ENCODE measurements around the gene RPL22.

RPL22 gene

GRCh38 chr1:6148497-6149241, 50.7 kb downstream of the RPL22 start:
- peak; percentile 8 for DNase-seq (ENCODE audit: low read depth)
- no peak overlapping the region for H3K4me3 ChIP-seq (ENCODE audit: control insufficient read depth, low read depth, low read length)
- no peak for TF ChIP-seq CTCF (conservative IDR thresholded peaks at IDR 0.05; ENCODE audit: control insufficient read depth, insufficient read depth, low read depth, low read length)

- no peak for TF ChIP-seq CTCF (conservative IDR thresholded peaks at IDR 0.05; ENCODE audit: control insufficient read depth, insufficient read depth, low read depth, low read length)
- no peak overlapping the region for H3K4me3 ChIP-seq (ENCODE audit: control insufficient read depth, low read depth, low read length)
- DNase-seq (ENCODE audit: low read depth), result no peak
Measured at GRCh38 chr1:6145864-6146410, 53.5 kb downstream of the RPL22 start.

GRCh38 chr1:6145396-6145750, 54.0 kb downstream of the RPL22 start:
- TF ChIP-seq CTCF (conservative IDR thresholded peaks at IDR 0.05; ENCODE audit: control insufficient read depth, insufficient read depth, low read depth, low read length), result no peak
- DNase-seq (ENCODE audit: low read depth), result no peak
- no peak overlapping the region for H3K4me3 ChIP-seq (ENCODE audit: control insufficient read depth, low read depth, low read length)

- no peak for TF ChIP-seq CTCF (conservative IDR thresholded peaks at IDR 0.05; ENCODE audit: control insufficient read depth, insufficient read depth, low read depth, low read length)
- no peak for DNase-seq (ENCODE audit: low read depth)
- no peak overlapping the region for H3K4me3 ChIP-seq (ENCODE audit: control insufficient read depth, low read depth, low read length)
Measured at GRCh38 chr1:6144647-6145395, 54.6 kb downstream of the RPL22 start.

- TF ChIP-seq CTCF (conservative IDR thresholded peaks at IDR 0.05; ENCODE audit: control insufficient read depth, insufficient read depth, low read depth, low read length), result no peak
- no peak overlapping the region for H3K4me3 ChIP-seq (ENCODE audit: control insufficient read depth, low read depth, low read length)
- no peak for DNase-seq (ENCODE audit: low read depth)
Measured at GRCh38 chr1:6144175-6144574, 55.2 kb downstream of the RPL22 start.

- no peak overlapping the region for H3K4me3 ChIP-seq (ENCODE audit: control insufficient read depth, low read depth, low read length)
- no peak for DNase-seq (ENCODE audit: low read depth)
- no peak for TF ChIP-seq CTCF (conservative IDR thresholded peaks at IDR 0.05; ENCODE audit: control insufficient read depth, insufficient read depth, low read depth, low read length)
Measured at GRCh38 chr1:6143395-6143794, 56.0 kb downstream of the RPL22 start.
